ENCODE data around the gene CATSPER1.

DNA sequence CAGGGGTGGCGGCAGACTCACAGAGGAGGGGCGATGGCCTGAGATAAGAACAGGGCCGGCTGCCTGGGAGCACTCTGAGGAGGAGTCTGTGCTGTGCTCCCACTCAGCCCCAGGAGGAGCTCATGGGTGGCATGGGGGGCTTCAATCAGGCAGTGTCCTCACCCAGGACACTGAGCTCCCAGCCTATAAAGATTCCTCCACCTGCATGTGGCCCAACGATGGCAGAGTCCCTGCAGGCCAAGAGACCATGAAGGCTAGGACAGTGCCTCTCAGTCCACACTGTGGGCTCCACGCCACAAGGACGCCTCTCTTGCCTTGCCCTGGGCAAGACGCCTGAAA lies 12.5 kb downstream of the CATSPER1 start:
- TF ChIP-seq POLR2AphosphoS5 (IDR thresholded peaks at IDR 0.05; ENCODE audit: low read depth, low read length), result no peak
- TF ChIP-seq GABPA (IDR thresholded peaks at IDR 0.05; ENCODE audit: borderline replicate concordance, insufficient read depth, low read length), result no peak
- TF ChIP-seq, protein P1, sequence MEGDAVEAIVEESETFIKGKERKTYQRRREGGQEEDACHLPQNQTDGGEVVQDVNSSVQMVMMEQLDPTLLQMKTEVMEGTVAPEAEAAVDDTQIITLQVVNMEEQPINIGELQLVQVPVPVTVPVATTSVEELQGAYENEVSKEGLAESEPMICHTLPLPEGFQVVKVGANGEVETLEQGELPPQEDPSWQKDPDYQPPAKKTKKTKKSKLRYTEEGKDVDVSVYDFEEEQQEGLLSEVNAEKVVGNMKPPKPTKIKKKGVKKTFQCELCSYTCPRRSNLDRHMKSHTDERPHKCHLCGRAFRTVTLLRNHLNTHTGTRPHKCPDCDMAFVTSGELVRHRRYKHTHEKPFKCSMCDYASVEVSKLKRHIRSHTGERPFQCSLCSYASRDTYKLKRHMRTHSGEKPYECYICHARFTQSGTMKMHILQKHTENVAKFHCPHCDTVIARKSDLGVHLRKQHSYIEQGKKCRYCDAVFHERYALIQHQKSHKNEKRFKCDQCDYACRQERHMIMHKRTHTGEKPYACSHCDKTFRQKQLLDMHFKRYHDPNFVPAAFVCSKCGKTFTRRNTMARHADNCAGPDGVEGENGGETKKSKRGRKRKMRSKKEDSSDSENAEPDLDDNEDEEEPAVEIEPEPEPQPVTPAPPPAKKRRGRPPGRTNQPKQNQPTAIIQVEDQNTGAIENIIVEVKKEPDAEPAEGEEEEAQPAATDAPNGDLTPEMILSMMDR (IDR thresholded peaks at IDR 0.05; ENCODE audit: control extremely low read depth in 1 of 3, insufficient read depth in 1 of 3, low read depth in 1 of 3, low read length in 3 of 3), result no peak
